GM21528 (cell line): ENCODE data around the gene ANKDD1A.

ENCODE experiments used
- ATAC-seq: cut with Tn5 transposase; IDR thresholded peaks from one replicate; pipeline ENCODE4 v1.9.1; 2021; ENCODE audit warnings: mild to moderate bottlenecking, moderate library complexity; ENCODE audit not compliant: unreplicated experiment, low FRiP score

Gene ANKDD1A

DNA sequence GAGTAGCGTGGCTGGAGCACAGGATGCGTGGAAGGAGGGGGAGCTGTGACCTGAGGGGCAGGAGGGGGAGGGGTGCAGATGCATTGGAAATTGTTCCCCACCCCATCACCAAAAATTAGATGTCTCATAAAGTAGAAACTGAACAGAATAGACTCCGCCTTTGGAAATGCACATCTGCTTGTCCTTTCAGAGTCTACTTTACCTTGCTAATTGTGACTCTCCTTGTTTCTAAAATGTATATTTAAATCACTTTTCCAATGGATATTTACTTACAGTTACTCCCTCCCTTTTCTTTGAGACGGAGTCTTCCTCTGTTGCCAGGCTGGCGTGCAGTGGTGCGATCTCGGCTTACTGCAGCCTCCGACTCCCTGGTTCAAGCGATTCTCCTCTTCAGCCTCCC lies 47.4 kb downstream of the ANKDD1A start:
- no peak for ATAC-seq

DNA sequence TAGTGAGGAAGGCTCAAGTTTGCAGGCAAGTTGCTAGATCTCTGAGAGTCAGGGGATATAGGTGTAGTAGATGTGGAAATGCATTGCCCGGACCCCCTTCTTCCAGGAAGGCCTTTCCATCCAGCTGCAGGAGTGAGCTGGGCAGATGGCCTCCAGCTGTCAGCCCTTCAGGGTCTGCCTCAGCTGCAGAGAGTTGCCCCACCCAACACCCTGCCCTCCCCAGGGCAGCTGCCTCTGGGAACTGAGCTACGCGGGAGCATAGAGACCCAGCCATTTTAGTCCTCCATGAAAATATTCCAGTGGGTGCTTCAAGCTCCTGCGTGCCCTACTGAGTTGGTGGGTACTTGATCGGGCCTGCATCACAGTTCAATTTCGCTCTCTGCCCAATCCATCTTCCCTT lies 48.5 kb downstream of the ANKDD1A start:
- ATAC-seq, result no peak

DNA sequence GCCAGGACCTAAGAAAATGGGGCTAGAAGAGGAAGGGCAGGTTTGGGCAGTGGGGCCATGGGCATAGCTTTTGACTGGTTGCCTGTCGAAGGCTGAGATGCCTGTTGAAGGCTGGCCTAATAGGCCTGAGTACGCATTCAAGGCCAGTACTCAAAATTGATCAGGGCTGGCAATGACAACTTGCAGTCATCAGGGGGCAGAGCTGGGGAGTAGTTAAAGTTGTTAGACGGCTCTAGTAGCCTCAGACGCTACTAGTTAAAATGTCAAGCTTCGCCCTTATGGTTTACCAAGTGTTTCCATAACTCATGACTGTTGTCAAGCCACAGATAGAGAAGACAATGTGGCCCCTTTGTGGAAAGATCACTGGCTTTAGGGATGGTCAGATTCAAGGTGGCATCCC lies 49.3 kb downstream of the ANKDD1A start:
- no peak for ATAC-seq

DNA sequence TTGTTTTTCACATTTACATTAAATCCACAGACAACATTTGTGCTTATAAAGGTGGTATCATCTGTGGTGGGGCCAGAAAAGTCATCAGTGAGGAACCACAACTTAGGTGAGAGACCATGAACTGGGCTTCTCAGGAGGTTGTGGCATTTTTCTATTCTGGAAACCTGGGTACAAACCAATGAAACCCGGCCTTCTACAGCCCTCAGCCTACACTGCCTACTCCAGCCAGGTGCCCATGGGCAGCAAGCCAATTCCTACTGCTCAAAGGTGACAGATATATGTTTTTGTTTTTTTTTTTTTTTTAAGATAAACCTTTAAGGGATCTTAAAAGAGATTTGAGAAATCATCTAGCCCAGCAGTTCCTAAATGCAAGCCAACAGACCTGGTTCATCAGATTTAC lies 57.7 kb downstream of the ANKDD1A start:
- ATAC-seq, result no peak

DNA sequence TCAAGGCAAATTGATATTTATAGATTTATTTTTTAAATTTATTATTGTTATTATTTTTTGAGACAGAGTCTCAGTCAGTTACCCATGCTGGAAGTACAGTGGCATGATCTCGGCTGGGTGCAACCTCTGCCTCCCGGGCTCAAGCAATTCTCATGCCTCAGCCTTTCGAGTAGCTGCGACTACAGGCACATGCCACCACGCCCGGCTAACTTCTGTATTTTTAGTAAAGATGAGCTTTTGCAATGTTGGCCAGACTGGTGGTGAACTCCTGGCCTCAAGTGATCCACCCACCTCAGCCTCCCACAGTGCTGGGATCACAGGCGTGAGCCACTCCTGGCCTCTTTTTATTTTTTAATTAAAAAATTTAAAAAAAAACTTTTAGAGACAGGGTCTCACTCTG lies 59.0 kb downstream of the ANKDD1A start:
- ATAC-seq, result no peak

DNA sequence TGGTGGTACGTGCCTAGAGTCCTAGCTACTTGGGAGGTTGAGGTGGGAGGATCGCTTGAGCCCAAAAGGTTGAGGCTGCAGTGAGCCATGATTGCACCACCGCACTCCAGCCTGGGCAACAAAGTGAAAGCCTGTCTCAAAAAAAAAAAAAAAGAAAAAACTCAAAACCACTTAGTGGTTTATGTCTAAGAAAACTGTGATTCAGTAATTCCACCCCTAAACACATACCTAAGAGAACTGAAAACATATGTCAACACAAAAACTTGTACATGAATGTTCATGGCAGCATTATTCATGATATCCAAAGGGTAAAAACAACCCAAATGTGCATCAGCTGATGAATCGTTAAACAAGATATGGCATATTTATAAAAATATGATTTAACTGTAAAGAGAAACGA lies 63.7 kb downstream of the ANKDD1A start:
- ATAC-seq, result no peak

DNA sequence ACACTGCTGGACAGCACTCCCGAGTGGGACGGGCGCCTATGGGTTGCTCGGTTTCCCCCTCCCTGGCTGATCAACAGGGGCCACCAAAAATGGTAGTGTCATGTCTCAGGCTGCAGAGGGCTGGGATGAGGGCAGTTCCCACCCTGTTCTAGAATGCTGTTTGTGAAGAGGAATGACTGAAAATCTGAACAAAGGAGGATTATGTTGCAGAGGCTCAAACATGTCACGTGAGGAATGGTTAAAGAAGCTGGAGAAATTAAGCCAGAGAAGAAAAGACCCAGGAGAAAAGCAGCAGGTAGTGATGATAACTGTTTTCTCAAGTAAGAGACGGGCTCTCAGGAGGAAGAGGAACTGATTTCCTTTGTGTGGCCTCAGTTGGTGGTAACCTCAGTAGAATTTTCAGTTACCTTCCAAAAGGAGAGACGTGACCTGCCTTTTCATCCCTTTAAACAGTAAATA lies 67.6 kb downstream of the ANKDD1A start:
- no peak for ATAC-seq

DNA sequence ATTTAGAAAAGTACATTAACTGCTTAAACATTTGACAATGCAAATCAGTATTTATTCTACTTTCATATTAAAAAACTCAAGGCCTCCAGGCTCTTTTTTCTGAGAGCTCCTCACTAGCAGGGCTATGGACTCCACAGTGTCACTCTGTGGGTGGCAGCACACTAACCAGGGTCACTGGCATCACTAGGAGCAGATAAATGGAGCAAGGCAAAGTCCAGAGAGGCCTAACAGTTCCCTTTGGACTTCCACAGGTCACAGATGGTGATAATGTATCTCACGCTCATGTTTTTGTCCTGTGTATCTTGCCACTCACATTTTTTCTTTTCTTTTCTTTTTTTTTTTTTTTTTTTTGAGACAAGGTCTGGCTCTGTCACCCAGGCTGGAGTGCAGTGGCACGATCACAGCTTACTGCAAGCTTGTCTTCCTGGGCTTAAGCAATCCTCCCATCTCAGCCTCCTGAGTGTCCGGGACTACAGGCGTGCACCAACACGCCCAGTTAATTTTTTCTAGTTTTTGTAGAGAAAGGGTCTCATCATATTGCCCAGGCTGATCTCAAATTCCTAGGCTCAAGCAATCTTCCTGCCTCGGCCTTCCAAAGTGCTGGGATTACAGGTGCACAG lies 70.2 kb downstream of the ANKDD1A start:
- no peak for ATAC-seq

DNA sequence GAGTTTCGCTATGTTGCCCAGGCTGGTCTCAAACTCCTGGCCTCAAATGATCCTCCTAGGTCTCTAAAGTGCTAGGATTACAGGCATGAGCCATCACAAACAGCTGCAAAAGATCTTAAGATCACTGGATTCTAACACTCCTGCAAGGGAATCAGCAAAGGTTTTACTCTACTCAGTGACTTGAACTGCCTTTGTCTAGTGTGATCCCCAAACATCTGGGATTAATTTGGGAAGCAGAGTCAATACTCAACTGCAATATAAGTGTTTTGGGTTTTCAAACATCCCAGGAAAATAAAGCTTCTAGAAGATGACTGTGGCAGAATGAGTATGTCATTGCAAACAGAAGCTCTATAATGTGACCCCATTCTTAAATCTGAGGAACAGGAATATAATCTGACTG lies 70.8 kb downstream of the ANKDD1A start:
- ATAC-seq, result no peak

DNA sequence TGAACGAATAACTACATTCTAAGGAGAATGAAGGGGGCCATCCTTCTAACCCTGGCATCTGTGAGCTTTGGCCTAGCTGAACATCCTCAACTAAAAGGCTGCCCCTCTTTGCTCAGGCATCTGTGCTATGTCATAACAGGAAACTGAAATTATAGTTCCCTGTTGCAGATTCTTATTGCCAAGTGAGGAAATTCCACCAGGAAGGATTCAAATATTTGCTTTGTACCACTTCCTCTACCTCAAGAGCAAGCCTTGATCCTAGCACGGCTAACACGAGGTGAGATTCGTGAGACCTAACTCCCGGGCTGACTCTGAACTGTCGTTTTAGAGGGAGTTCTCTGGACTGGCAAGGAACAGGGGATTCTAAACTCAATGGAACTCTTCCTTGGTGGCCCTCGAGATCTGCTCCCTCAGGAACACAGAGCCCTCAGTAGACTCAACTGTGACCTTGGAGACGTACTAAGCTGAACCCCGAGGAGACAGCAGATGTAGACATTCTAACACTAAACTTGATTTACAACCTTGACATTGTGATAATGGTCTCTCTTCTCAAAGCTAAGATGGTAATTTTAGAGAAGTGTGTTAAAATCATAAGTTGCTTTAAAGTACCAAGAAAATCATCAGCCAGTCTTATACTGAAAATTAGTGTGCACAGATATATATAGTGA lies 73.8 kb downstream of the ANKDD1A start:
- ATAC-seq, result no peak

DNA sequence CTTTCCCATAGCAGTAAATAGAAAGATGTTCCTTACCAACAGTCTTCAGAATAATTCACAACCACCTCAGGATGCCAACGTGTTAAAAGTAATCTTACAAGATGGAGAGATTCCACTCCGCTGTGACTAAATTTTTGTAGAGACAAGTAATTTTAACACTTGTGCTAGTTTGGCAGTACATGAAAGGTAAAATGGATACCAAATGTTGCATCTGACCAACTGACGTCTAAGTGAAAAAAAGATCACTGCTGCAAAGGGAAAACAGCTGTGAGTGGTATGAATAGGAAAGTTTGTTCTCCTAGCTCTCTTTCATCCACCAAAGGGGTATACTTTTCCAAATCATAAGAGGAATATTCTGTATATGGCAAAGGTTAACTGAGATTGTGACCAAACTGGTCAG lies 75.4 kb downstream of the ANKDD1A start:
- ATAC-seq, result no peak

DNA sequence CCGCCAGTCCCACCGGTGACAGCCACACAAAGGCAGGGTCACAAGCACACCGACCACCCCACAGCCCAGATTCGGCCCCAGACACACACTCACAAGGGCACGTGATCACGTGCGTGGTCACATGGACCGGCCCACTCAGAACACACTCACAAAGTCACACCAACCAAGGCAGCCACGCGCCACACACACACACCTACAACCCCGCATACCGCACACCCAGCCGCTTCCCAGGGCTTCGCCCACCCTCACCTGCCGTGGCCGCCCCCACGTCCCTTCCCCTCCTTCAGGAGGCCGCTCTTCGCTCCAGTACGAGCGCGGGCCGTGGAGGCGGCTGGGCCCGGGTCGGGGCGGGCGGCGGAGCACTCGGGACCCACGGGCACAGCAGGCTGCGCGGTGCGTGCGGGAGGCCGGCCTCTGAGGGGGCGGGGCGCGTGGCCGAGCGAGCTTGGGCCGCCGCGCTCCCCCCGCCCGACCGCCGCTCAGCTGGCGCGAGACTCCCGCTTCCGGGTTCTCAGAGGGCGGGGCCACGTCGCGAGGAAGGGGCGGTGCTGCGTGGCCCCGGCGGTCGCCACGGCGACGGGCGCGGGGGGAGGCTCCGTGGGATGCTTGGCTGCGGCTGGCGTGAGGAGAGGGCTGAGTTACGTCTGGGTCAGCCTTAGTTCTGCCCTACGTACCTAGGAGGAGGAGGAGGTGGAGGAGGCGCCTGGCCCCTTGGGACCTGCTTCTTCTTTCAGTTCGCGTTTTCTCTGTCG lies 77.9 kb downstream of the ANKDD1A start, which contains the start of gene SPG21:
SPG21 (minus strand) TSS at position 499 of the 752 bp plus-strand sequence. CDS start 6,345 bp downstream, outside the sequence.
- peak; percentile 95 for ATAC-seq

DNA sequence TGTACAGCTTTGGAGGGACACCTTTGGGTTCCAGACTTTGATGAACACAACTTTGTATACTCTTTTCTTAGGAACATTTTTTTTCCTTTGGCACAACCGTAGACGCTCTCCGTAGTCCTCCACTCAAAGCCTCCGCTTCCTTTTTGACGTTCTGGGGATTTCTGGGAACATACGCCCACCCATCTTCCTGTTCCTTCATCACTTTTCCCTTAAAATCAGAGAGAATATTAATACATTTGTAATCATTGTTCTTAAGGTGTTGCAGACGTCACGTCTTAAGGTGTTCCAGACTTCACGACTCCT lies 78.4 kb downstream of the ANKDD1A start:
- ATAC-seq, result no peak

DNA sequence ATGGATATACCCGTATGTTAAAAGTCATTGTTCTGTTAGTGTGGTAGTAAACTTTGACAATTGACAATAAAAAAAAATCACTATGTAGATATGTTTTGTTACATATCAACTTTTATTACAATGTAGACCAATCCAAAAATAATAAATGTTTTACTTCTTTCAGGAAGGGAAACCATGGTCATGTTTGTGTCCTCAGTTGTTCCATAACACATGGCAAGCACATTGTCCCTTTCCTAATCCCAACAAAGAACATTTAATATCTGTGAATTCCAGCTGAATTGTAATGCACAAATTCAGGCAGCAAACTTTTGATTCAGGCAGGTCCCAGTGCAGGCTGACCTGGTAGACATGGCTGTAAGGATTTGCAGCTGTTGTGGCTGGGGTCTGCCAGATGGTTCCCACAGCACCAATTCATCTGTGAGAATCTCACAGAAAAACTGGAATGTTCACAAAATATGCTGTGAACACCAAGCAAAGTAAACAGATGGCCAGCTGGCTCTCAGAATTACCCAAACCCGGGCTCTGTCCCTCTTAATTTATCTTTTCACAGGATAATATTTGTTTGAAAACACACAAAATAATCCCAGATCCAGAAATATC lies 79.9 kb downstream of the ANKDD1A start:
- ATAC-seq, result no peak

DNA sequence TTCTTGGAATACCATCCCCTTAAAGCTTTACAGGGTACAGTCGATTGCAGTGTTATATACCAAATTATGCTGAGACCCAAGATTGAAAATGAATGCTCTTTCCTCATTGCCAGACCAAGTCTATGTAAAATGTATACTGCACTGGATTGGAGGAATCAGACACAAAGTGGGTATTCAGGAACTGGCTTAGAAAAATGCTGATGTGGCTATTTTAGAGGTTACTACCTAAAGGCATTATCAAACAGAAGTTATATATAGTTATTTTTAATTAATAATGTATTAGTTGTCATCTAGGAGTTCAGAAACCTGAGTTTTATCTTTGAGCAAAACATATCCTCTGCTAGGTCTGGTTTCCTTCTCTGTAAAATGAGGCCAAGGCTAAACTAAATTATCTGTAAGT lies 81.6 kb downstream of the ANKDD1A start:
- no peak for ATAC-seq

DNA sequence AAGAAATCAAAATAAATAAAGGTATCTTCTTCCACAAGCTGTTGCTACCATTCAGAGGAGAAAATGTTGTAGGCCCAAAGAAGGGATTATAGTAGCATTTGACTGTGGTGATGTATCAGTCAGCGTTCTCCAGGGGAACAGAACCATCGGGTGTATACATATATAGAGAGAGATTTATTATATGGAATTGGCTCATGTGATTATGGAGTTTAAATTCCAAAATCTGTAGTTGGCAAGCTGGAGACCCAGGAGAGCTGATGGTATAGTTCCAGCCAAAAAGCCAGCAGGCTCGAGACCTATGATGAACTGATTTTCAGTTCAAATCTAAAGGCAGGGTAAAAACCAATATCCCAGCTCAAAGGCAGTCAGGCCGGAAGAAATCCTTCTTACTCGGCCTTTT lies 85.4 kb downstream of the ANKDD1A start:
- ATAC-seq, result no peak

DNA sequence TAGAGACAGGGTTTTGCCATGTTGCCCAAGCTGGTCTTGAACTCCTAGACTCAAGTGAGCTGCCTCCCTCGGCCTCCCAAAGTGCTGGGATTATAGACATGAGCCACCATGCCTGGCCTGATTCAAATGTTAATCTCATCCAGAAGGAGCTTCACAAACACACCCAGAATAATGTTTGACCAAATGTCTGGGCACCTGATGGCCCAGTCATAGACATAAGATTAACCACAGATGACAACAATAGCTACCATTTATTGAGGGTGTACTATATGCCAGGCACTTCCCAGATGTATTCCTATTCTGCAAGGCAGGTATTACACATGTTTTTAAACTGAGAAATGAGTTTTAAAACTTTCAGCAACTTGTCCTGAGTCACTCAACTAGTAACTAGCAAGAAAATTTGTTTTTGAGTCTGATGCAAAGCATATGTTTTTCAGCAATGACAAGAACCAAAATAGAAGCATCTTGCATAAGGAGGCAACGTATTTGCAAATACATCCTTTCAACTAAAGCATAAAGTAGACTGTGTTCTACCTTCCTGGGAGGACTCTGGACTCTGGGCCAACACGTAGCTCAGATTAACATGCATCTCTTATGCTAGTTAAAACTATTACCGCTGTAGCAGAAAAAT lies 86.2 kb downstream of the ANKDD1A start:
- no peak for ATAC-seq

DNA sequence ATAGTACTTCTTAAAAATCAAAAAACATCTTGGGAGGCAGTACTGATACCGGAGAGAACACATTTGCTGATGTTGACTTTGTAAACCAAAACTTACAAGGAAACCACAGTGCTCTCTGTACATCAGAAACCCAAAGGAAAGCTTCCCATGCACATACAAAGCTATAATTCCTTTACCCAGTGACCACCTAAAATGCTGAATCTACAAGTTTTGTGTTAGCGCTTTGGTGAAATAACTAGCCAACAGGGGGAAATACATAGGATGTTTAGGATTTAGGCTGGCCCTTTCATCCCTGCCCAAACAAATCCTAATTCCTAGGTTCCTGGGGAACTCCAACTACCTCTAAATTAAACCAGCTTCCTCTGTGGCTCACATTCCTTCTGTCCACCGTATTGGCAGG lies 93.3 kb downstream of the ANKDD1A start:
- no peak for ATAC-seq

DNA sequence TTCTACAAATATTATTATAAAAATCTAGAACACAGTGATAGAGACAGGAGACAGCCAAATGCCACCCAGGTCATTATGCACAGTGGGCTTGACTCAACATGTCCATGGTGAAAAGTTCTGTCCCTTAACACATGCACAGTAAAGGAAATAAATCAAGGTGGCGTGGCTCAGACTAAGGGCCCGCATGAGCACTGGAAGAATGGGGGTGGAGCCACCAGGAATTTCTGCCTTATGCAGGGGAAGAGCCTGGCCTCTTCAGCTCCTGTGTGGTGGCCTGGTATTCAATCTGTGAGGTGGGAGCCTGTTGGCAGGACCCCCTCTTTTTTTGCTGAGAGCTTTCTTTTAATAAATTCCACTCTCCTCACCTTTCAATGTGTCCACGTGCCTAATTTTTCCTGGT lies 95.2 kb downstream of the ANKDD1A start:
- ATAC-seq, result no peak
